ENCODE measurements around the gene AP5Z1. TPM values are rescaled to one million over a fixed set of nuclear protein-coding genes. Genes with fewer than 3 reads are reported as not detected.

The AP5Z1 gene
- total RNA-seq, 1 experiment from 2014 or later: 44.0 TPM

DNA sequence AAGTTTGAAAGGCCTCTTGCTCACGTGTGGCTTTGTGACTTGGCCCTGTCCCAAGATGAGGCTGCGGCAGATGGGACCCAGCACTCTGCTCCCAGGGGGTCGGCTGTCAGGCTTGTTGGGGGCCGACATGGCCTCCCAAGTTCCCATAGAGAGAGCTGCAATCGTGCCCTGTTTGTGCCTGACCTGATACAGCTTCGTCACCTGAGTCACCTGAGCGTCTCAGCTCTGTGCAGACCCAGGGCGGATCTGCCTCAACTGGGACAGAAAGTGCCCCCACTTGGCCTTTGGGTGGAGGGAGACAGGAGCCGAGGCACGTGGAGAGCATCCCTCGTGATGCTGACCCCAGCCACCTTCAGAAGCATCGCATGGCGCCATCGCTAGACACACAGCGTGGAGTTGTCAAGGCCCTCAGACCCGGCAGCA, 64.7 kb downstream of the AP5Z1 start:
- Histone ChIP-seq H4K20me1 (ENCODE audit: insufficient read depth) (peaks cover 2% of the 10 kb centered on the region; the same call in 1 of the 2 replicates), H3K4me3 (no peak overlapping the region), H3K27ac (no peak overlapping the region), H3K4me1 (replicated peaks; ENCODE audit: insufficient read depth) (no peaks in the 10 kb centered on the region), H2AFZ (no peak overlapping the region), H3F3A (ENCODE audit: insufficient read depth, low read depth) (no peaks in the 10 kb centered on the region; the same call in 1 of the 2 replicates), H3K36me3 (ENCODE audit: low read depth) (no peaks in the 10 kb centered on the region), H3K27me3 (ENCODE audit: insufficient read depth, low read depth) (peaks cover 34% of the 10 kb centered on the region), H3K9me3 (ENCODE audit: insufficient read depth, low read depth) (no peaks in the 10 kb centered on the region), H3K9me2 (ENCODE audit: insufficient read depth) (no peaks in the 10 kb centered on the region), H3K79me2 (ENCODE audit: low read depth) (no peaks in the 10 kb centered on the region), H3K4me2 (no peak overlapping the region)
- intact Hi-C loops (cut with micrococcal nuclease; ENCODE audit: unreplicated experiment): no loop called here
- POLR2A ChIA-PET (ENCODE audit: unreplicated experiment): no interaction called here
- no peak for TF ChIP-seq EZH2 (IDR thresholded peaks at IDR 0.05; ENCODE audit: low read depth)
- TF ChIP-seq, protein P1, sequence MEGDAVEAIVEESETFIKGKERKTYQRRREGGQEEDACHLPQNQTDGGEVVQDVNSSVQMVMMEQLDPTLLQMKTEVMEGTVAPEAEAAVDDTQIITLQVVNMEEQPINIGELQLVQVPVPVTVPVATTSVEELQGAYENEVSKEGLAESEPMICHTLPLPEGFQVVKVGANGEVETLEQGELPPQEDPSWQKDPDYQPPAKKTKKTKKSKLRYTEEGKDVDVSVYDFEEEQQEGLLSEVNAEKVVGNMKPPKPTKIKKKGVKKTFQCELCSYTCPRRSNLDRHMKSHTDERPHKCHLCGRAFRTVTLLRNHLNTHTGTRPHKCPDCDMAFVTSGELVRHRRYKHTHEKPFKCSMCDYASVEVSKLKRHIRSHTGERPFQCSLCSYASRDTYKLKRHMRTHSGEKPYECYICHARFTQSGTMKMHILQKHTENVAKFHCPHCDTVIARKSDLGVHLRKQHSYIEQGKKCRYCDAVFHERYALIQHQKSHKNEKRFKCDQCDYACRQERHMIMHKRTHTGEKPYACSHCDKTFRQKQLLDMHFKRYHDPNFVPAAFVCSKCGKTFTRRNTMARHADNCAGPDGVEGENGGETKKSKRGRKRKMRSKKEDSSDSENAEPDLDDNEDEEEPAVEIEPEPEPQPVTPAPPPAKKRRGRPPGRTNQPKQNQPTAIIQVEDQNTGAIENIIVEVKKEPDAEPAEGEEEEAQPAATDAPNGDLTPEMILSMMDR (conservative IDR thresholded peaks at IDR 0.05): no peak
- CTCF ChIA-PET: no interaction called here
- BruUV-seq (replicated peaks): no TSS peak
- no peak for DNase-seq

Small RNAs within 50 kb of the gene (microRNA-seq; reads per million reads assigned to microRNA genes)
- not detected for gene MIR4656 (ENCODE audit: borderline number of aligned reads, borderline replicate concordance)

Other genes starting within 250 kb of the AP5Z1 start
- gene FOXK1, start 93.3 kb upstream of the AP5Z1 start, total RNA-seq (2021): 68.1 and 77.3 TPM in 2 replicates
- gene PAPOLB, start 86.4 kb downstream of the AP5Z1 start, total RNA-seq (2021): not detected in 2 replicates
- gene RADIL, start 108.1 kb downstream of the AP5Z1 start, total RNA-seq (2021): 0.35 and 0.73 TPM in 2 replicates
- not detected in 2 replicates for gene MMD2, start 183.6 kb downstream of the AP5Z1 start, total RNA-seq (2021)

Measured in PC-9 (cell line).